ENCODE data around the gene SEPHS2.

DNA sequence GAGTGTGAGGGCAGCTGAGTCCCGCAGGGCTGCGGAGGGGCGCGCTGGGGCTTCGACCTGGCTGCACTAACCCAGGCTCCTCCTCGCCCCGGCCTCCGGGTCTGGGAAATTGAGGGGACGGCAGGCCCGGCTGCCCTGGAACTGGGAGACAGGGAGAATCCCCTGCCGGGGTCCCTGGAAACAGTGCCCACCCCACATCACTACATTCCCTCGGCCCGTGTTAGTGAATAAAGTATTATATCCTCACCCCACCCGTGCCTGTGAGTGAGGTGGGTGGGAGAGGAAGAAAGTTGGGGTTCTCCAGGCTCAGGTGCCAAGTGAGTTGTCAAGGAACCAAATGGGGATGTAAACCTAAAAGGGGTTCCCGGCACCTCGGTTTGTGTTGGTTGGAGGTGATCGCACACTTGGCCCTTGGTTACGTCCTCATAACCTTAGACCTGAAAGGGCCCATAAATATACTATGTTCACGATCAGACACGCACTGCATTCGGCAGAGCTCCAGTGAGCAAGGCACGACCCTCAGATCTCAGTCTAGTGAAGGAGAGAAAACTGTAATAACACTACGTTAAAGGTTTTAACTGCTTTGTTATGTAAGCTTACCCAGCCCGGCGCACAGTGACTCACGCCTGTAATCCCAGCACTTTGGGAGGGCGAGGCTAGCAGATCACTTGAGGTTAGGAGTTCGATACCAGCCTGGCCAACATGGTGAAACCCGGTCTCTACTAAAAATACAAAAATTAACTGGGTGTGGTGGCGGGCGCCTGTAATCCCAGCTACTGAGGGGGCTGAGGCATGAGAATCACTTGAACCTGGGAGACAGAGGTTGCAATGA is 27.1 kb downstream of the SEPHS2 start:
- TF ChIP-seq, protein P1, sequence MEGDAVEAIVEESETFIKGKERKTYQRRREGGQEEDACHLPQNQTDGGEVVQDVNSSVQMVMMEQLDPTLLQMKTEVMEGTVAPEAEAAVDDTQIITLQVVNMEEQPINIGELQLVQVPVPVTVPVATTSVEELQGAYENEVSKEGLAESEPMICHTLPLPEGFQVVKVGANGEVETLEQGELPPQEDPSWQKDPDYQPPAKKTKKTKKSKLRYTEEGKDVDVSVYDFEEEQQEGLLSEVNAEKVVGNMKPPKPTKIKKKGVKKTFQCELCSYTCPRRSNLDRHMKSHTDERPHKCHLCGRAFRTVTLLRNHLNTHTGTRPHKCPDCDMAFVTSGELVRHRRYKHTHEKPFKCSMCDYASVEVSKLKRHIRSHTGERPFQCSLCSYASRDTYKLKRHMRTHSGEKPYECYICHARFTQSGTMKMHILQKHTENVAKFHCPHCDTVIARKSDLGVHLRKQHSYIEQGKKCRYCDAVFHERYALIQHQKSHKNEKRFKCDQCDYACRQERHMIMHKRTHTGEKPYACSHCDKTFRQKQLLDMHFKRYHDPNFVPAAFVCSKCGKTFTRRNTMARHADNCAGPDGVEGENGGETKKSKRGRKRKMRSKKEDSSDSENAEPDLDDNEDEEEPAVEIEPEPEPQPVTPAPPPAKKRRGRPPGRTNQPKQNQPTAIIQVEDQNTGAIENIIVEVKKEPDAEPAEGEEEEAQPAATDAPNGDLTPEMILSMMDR (IDR thresholded peaks at IDR 0.05; ENCODE audit: poor library complexity, severe bottlenecking), result no peak
- TF ChIP-seq EP300 (conservative IDR thresholded peaks at IDR 0.05; ENCODE audit: poor library complexity, severe bottlenecking), result no peak
- no peak for TF ChIP-seq RAD21 (conservative IDR thresholded peaks at IDR 0.05)
- TF ChIP-seq, protein P2, sequence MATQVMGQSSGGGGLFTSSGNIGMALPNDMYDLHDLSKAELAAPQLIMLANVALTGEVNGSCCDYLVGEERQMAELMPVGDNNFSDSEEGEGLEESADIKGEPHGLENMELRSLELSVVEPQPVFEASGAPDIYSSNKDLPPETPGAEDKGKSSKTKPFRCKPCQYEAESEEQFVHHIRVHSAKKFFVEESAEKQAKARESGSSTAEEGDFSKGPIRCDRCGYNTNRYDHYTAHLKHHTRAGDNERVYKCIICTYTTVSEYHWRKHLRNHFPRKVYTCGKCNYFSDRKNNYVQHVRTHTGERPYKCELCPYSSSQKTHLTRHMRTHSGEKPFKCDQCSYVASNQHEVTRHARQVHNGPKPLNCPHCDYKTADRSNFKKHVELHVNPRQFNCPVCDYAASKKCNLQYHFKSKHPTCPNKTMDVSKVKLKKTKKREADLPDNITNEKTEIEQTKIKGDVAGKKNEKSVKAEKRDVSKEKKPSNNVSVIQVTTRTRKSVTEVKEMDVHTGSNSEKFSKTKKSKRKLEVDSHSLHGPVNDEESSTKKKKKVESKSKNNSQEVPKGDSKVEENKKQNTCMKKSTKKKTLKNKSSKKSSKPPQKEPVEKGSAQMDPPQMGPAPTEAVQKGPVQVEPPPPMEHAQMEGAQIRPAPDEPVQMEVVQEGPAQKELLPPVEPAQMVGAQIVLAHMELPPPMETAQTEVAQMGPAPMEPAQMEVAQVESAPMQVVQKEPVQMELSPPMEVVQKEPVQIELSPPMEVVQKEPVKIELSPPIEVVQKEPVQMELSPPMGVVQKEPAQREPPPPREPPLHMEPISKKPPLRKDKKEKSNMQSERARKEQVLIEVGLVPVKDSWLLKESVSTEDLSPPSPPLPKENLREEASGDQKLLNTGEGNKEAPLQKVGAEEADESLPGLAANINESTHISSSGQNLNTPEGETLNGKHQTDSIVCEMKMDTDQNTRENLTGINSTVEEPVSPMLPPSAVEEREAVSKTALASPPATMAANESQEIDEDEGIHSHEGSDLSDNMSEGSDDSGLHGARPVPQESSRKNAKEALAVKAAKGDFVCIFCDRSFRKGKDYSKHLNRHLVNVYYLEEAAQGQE (IDR thresholded peaks at IDR 0.05; ENCODE audit: borderline replicate concordance), result no peak
- no peak for TF ChIP-seq EZH2 (IDR thresholded peaks at IDR 0.05; ENCODE audit: borderline replicate concordance, insufficient read depth, low read length, poor library complexity, severe bottlenecking)
- no peak for TF ChIP-seq SMC3 (conservative IDR thresholded peaks at IDR 0.05; ENCODE audit: poor library complexity)
- TF ChIP-seq POLR2AphosphoS5 (IDR thresholded peaks at IDR 0.05), result no peak
